HepG2 (cell line): ENCODE results near the gene SDR42E2. TPM values are rescaled to one million over a fixed set of nuclear protein-coding genes. Genes with fewer than 3 reads are reported as not detected.
A peak's percentile ranks its signal among the peaks of the same experiment; 100 is the strongest.

ENCODE experiments used
- HNF4G ChIP-seq, 2 experiments: sonication (generic) in 1 of 2; formaldehyde crosslinking in 1 of 2; IDR thresholded peaks; 2 replicates each; pipeline versions ENCODE4 v1.4.0 to v1.6.1; 2011 to 2020; ENCODE audit warnings: borderline replicate concordance in 2 of 2, low read depth in 2 of 2, mild to moderate bottlenecking in 2 of 2, low read length in 1 of 2, missing genetic modification reagents in 1 of 2, moderate library complexity in 1 of 2
- KMT2A ChIP-seq: sonication (generic); formaldehyde crosslinking; IDR thresholded peaks from 2 replicates; pipeline ENCODE4 v1.4.0; 2020; ENCODE audit warnings: missing genetic modification reagents
- SOX13 ChIP-seq, 3 experiments: fragments of 450-650 bp in 1 of 3; sonication (generic) in 1 of 3; formaldehyde crosslinking in 1 of 3; IDR thresholded peaks in 2 of 3; conservative IDR thresholded peaks in 1 of 3; 2 replicates each; pipeline versions ENCODE4 v1.5.0 to v1.6.1; 2016 to 2020; ENCODE audit warnings: antibody characterized with exemption in 1 of 3, mild to moderate bottlenecking in 1 of 3, missing compliant biosample characterization in 1 of 3, missing genetic modification reagents in 1 of 3, moderate library complexity in 1 of 3
- STAT5B ChIP-seq: sonication (generic); formaldehyde crosslinking; IDR thresholded peaks from 2 replicates; pipeline ENCODE4 v1.4.0; 2020; ENCODE audit warnings: missing genetic modification reagents
- SYNCRIP ChIP-seq: fragments of 200-400 bp; formaldehyde crosslinking; IDR thresholded peaks from 2 replicates; pipeline ENCODE4 v1.6.1; 2018; ENCODE audit warnings: mild to moderate bottlenecking, low read depth, low read length; ENCODE audit not compliant: insufficient read depth
- ZNF143 ChIP-seq: sonication (generic); formaldehyde crosslinking; IDR thresholded peaks from 2 replicates; pipeline ENCODE4 v1.4.0; 2020; ENCODE audit warnings: missing genetic modification reagents
- ZNF446 ChIP-seq: sonication (generic); formaldehyde crosslinking; IDR thresholded peaks from 2 replicates; pipeline ENCODE4 v1.5.0; 2020; ENCODE audit warnings: mild to moderate bottlenecking, missing genetic modification reagents
- polyA plus RNA-seq, 8 experiments: library from polyadenylated mRNA; depleted of rRNA in 3 of 8; stranded (reverse) in 7 of 8; unstranded in 1 of 8; fragments of >200 nt; fragmentation: Illumina TruSeq in 4 of 8; extraction: Trizol in 4 of 8; gene quantifications; 2 replicates each; pipeline versions ENCODE4 v1.2.1 to v1.2.3, GENCODE V29; 2011 to 2016; ENCODE audit warnings: low read depth in 4 of 8, missing spikeins in 1 of 8, mixed read lengths in 1 of 8; ENCODE audit not compliant: insufficient read depth in 1 of 8
- total RNA-seq, 5 experiments: library from RNA; depleted of rRNA; stranded (reverse); fragments of >200 nt; fragmentation: Illumina TruSeq; extraction: Trizol; gene quantifications; 2 replicates each; pipeline ENCODE4 v1.2.3, GENCODE V29; 2016; ENCODE audit warnings: low read depth in 1 of 5
- TF ChIP-seq, protein P1 (sequence below): sonication (generic); formaldehyde crosslinking; IDR thresholded peaks from 2 replicates; pipeline ENCODE4 v1.5.1; 2020; ENCODE audit warnings: mild to moderate bottlenecking, missing genetic modification reagents, moderate library complexity

Gene SDR42E2
- total and polyA plus RNA-seq, 2 of the 13 experiments (the other 11 are each of a cell fraction or from before 2014, with no cell fraction given), result 0.05 to 0.11 TPM

- TF ChIP-seq, protein P1, sequence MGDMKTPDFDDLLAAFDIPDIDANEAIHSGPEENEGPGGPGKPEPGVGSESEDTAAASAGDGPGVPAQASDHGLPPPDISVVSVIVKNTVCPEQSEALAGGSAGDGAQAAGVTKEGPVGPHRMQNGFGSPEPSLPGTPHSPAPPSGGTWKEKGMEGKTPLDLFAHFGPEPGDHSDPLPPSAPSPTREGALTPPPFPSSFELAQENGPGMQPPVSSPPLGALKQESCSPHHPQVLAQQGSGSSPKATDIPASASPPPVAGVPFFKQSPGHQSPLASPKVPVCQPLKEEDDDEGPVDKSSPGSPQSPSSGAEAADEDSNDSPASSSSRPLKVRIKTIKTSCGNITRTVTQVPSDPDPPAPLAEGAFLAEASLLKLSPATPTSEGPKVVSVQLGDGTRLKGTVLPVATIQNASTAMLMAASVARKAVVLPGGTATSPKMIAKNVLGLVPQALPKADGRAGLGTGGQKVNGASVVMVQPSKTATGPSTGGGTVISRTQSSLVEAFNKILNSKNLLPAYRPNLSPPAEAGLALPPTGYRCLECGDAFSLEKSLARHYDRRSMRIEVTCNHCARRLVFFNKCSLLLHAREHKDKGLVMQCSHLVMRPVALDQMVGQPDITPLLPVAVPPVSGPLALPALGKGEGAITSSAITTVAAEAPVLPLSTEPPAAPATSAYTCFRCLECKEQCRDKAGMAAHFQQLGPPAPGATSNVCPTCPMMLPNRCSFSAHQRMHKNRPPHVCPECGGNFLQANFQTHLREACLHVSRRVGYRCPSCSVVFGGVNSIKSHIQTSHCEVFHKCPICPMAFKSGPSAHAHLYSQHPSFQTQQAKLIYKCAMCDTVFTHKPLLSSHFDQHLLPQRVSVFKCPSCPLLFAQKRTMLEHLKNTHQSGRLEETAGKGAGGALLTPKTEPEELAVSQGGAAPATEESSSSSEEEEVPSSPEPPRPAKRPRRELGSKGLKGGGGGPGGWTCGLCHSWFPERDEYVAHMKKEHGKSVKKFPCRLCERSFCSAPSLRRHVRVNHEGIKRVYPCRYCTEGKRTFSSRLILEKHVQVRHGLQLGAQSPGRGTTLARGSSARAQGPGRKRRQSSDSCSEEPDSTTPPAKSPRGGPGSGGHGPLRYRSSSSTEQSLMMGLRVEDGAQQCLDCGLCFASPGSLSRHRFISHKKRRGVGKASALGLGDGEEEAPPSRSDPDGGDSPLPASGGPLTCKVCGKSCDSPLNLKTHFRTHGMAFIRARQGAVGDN (CRISPR knock-in tag), result peak; percentile 96
- TF ChIP-seq KMT2A (CRISPR knock-in tag) (peak; percentile 90), ZNF446 (CRISPR knock-in tag) (peak; percentile 96), ZNF143 (CRISPR knock-in tag) (no peak), HNF4G (IDR thresholded peaks at IDR 0.05; ENCODE audit: borderline replicate concordance, low read depth, low read length) (0 out of 2 replicates have a peak, but pooled peaks have one; percentile 27), HNF4G (CRISPR knock-in tag; IDR thresholded peaks at IDR 0.05; ENCODE audit: borderline replicate concordance, low read depth) (peak; percentile 87), STAT5B (CRISPR knock-in tag) (peak; percentile 68; the same call in 1 of the 2 replicates), SYNCRIP (no peak), SOX13 (IDR thresholded peaks at IDR 0.05) (no peak), SOX13 (CRISPR knock-in tag; conservative IDR thresholded peaks at IDR 0.05 in 1 of 2, IDR thresholded peaks at IDR 0.05 in 1 of 2) (peak in 1 of 2 experiments; percentile 34; a peak in 1 of 4 replicates)
These were observed 27.9 kb downstream of the SDR42E2 start (continued) for GRCh38 chr16:22190081-22190775.
